Skeletal muscle tissue (tissue), 5 donors: ENCODE measurements around the gene ABCC9. TPM values are rescaled to one million over a fixed set of nuclear protein-coding genes. Genes with fewer than 3 reads are reported as not detected.

Source experiments
- H3K27ac ChIP-seq: one replicate; pipeline ENCODE4 v1.7.0; 2013; ENCODE audit warnings: mild to moderate bottlenecking, low read depth, low read length, inconsistent platforms
- H3K27me3 ChIP-seq, 3 donors: one replicate each; pipeline ENCODE4 v1.7.0; 2013; ENCODE audit warnings: low read length in 3 of 3; ENCODE audit not compliant: control insufficient read depth in 3 of 3, insufficient read depth in 3 of 3
- H3K36me3 ChIP-seq, 3 donors: one replicate each; pipeline ENCODE4 v1.7.0; 2013; ENCODE audit warnings: low read length in 3 of 3; ENCODE audit not compliant: control insufficient read depth in 3 of 3, insufficient read depth in 3 of 3
- H3K4me1 ChIP-seq, 3 donors: one replicate each; pipeline ENCODE4 v1.7.0; 2013; ENCODE audit warnings: low read length in 3 of 3, mild to moderate bottlenecking in 3 of 3; ENCODE audit not compliant: control insufficient read depth in 3 of 3, insufficient read depth in 3 of 3
- H3K4me3 ChIP-seq, 3 donors: one replicate each; pipeline ENCODE4 v1.7.0; 2013; ENCODE audit warnings: low read length in 3 of 3
- H3K9ac ChIP-seq, 3 donors: one replicate each; pipeline ENCODE4 v1.7.0; 2013; ENCODE audit warnings: low read length in 3 of 3, mild to moderate bottlenecking in 3 of 3, moderate library complexity in 2 of 3, low read depth in 1 of 3
- H3K9me3 ChIP-seq, 3 donors: one replicate each; pipeline ENCODE4 v1.7.0; 2013; ENCODE audit warnings: low read length in 3 of 3; ENCODE audit not compliant: control insufficient read depth in 3 of 3
- small RNA-seq: library from RNA; depleted of rRNA; stranded (forward); fragments of <200 nt; gene quantifications from one replicate; pipeline ENCODE3, GENCODE V24; 2014
- total RNA-seq: library from RNA; depleted of rRNA; stranded (reverse); fragments of >200 nt; gene quantifications from one replicate; pipeline ENCODE4 v1.2.3, GENCODE V29; 2014
- donor health status: Osteomylitis.

ABCC9 gene
- total RNA-seq, 1 donor from 2014 or later = 111 TPM

DNA sequence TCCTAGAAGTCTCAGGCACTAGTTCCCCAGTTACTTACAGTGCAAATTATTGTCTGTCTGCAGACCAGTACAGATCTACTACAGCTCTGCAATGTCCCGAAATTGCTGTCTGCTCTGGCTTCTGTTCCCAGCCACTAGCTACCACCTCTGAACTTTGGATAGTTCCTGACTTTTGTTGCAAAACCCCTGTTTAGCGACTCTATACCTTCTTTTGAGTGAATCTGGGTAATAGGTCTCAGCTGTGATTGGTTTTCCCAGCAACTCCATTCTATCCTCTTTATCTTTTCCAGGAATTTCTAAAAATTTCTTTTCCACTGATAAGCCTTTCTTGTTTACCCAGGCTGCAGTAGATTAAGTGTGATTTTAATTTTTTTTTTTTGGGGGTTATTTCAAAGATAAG is 183.5 kb downstream of the ABCC9 start:
- no peak overlapping the region for H3K4me3 ChIP-seq
- H3K27me3 ChIP-seq = no peaks in the 10 kb centered on the region
- no peak overlapping the region for H3K9ac ChIP-seq
- H3K27ac ChIP-seq = no peak overlapping the region
- H3K9me3 ChIP-seq = no peaks in the 10 kb centered on the region
- no peaks in the 10 kb centered on the region for H3K36me3 ChIP-seq
- no peaks in the 10 kb centered on the region for H3K4me1 ChIP-seq

DNA sequence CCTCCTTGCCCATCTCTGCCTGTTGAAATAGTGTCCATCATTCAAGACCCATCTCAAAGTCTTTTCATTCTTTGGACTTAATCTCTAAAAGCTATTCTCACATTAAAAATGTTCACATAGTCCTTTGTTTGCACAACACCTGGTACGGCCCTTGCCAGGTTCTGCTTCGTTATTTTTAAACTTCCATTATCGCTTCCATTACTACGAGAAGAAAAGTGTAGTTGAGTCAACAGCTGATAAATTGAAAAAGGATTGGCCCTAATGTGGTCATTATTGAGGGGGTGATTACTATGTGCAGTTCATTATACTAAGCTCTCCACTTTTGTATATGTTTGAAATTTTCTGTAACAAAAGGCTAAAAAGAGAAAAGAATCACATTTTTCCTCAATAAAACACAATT is 184.5 kb downstream of the ABCC9 start:
- no peaks in the 10 kb centered on the region for H3K9me3 ChIP-seq
- no peak overlapping the region for H3K9ac ChIP-seq
- no peak overlapping the region for H3K27ac ChIP-seq
- no peaks in the 10 kb centered on the region for H3K4me1 ChIP-seq
- no peak overlapping the region for H3K4me3 ChIP-seq
- no peaks in the 10 kb centered on the region for H3K27me3 ChIP-seq
- H3K36me3 ChIP-seq = no peaks in the 10 kb centered on the region

DNA sequence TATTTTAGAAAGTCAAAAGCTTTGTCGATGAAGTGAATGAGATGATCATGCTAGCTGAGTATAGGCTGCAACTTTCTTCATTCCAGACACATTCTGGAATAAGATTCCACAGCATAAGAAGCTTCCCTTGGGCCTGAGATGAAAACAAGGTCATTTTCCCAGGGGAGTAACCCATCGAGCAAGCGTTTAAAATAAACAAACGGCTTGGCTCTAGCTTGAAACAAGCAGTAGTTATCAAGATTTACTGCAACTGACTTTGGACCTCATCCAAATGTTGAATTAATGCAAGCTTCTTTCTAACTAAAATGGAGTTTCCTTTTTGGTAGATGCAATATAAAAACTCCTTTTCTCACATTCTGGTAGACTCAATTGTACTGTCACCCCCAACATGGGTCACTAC is 189.7 kb downstream of the ABCC9 start:
- no peaks in the 10 kb centered on the region for H3K27me3 ChIP-seq
- no peak overlapping the region for H3K27ac ChIP-seq
- H3K4me1 ChIP-seq = no peaks in the 10 kb centered on the region
- no peaks in the 10 kb centered on the region for H3K36me3 ChIP-seq
- H3K9me3 ChIP-seq = no peaks in the 10 kb centered on the region
- no peak overlapping the region for H3K4me3 ChIP-seq
- no peak overlapping the region for H3K9ac ChIP-seq

Small RNA genes within 50 kb of the gene (small RNA-seq; reads per million reads assigned to genes)
- gene AC008250.2 = not detected

Other genes with a start within 250 kb of the ABCC9 start
- 32.4 TPM for gene KCNJ8, start 166.7 kb downstream of the ABCC9 start, total RNA-seq
- gene CMAS, start 104.8 kb upstream of the ABCC9 start, total RNA-seq = 26.6 TPM